Gastrocnemius medialis (tissue), 4 donors: ENCODE data around the gene ARHGEF10L.

ENCODE experiments used
- POLR2A ChIP-seq, 2 donors: fragments of 450-650 bp; IDR thresholded peaks; one replicate each; pipeline ENCODE4 v1.6.1; 2017; ENCODE audit warnings: antibody characterized with exemption in 2 of 2, mild to moderate bottlenecking in 2 of 2, moderate library complexity in 2 of 2
- TF ChIP-seq, protein P1 (sequence below), 5 experiments: fragments of 450-650 bp in 3 of 5; fragments of 200-600 bp in 2 of 5; sonication (generic) in 2 of 5; IDR thresholded peaks in 4 of 5; conservative IDR thresholded peaks in 1 of 5; 1 replicate in 4 of 5; 2 replicates in 1 of 5; pipeline ENCODE4 v1.5.1; 2016 to 2019; ENCODE audit warnings: antibody characterized with exemption in 5 of 5, mild to moderate bottlenecking in 3 of 5, moderate library complexity in 3 of 5

GRCh38 chr1:17525996-17526686 lies 13.4 kb upstream of the ARHGEF10L start:
- TF ChIP-seq POLR2A (IDR thresholded peaks at IDR 0.05) = no peak
- TF ChIP-seq, protein P1, sequence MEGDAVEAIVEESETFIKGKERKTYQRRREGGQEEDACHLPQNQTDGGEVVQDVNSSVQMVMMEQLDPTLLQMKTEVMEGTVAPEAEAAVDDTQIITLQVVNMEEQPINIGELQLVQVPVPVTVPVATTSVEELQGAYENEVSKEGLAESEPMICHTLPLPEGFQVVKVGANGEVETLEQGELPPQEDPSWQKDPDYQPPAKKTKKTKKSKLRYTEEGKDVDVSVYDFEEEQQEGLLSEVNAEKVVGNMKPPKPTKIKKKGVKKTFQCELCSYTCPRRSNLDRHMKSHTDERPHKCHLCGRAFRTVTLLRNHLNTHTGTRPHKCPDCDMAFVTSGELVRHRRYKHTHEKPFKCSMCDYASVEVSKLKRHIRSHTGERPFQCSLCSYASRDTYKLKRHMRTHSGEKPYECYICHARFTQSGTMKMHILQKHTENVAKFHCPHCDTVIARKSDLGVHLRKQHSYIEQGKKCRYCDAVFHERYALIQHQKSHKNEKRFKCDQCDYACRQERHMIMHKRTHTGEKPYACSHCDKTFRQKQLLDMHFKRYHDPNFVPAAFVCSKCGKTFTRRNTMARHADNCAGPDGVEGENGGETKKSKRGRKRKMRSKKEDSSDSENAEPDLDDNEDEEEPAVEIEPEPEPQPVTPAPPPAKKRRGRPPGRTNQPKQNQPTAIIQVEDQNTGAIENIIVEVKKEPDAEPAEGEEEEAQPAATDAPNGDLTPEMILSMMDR (IDR thresholded peaks at IDR 0.05 in 4 of 5, conservative IDR thresholded peaks at IDR 0.05 in 1 of 5) = no peak
